Measurements from ENCODE around the gene DUSP8. TPM values are rescaled to one million over a fixed set of nuclear protein-coding genes. Genes with fewer than 3 reads are reported as not detected.

Gene DUSP8
- total RNA-seq, 2 donors from 2014 or later, result 21.8 to 33.9 TPM

- Histone ChIP-seq H3K36me3 (no peaks in the 10 kb centered on the region), H3K27ac (no peak overlapping the region), H3K4me3 (peak overlapping the region; percentile 58), H3K4me1 (peaks cover 4% of the 10 kb centered on the region), H3K9ac (ENCODE audit: low read depth in 2 of 2, low read length in 2 of 2) (peak overlapping the region; percentile 75 to 82), H3K9me3 (no peaks in the 10 kb centered on the region), H3K27me3 (no peaks in the 10 kb centered on the region)
- intact Hi-C loops (cut with DNase I), result no loop called here
- TF ChIP-seq CTCF (IDR thresholded peaks at IDR 0.05), result no peak
- DNase-seq, result peak; percentile 19
Observed at GRCh38 chr11:1570531-1570895, 1.6 kb downstream of the DUSP8 start.

DNA sequence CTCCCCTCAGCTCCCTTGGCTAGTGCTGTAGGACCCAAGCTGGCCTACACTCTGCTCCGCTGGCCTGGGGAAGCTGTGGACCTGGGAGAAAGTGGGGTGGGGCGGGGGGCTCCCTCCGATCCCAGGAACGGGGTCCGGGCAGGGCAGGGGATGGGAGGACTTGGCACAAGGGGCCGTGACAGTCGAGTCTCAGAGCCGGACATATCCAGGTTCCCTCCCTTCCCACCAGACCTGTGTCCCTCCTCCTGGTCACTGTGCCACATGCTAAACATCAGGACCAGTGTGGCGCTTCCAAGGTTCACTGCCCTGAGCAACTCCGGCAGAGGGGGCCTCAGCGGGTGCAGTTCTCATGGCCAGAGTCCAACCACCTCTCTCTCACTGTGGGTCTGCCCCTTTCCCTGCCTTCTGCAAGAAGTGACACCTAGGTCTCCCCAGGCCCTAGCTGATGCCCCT is 2.0 kb downstream of the DUSP8 start:
- Histone ChIP-seq H3K27me3 (no peaks in the 10 kb centered on the region), H3K4me1 (peaks cover 5% of the 10 kb centered on the region), H3K27ac (no peak overlapping the region), H3K36me3 (no peaks in the 10 kb centered on the region), H3K9ac (ENCODE audit: low read depth in 2 of 2, low read length in 2 of 2) (peak overlapping the region in 1 of 2 donors; percentile 82), H3K4me3 (peak overlapping the region; percentile 58), H3K9me3 (no peaks in the 10 kb centered on the region)
- intact Hi-C loops (cut with DNase I), result no loop called here
- TF ChIP-seq CTCF (IDR thresholded peaks at IDR 0.05), result no peak
- DNase-seq, result peak; percentile 23

DNA sequence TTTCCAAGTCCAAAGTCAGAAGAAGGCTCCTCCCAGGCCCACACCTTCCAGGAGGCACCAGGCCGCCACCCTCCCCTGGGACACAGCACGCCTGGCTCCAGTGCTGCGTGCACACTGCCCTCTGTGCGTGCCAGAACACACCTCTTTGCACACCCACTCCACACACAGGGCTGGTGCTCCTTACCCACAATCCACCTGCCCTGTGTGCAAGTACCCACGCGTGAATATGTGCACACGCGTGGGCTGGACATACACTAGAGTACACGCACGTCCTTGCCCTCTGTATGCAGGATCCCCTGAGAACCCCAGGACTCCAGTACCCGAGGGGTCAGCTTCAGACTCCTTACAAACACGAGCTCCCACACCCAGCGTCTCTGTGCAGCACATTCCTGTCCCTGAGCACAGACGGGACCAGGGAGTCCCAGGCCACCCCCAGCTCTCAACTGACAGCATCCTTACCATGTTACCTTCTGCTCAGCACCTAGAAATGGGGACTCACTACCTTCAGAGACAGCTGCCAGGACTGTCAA is 2.8 kb downstream of the DUSP8 start:
- intact Hi-C loops (cut with DNase I), result no loop called here
- TF ChIP-seq CTCF (IDR thresholded peaks at IDR 0.05), result no peak
- DNase-seq, result peak; percentile 82
- no peaks in the 10 kb centered on the region for H3K27me3 ChIP-seq
- no peaks in the 10 kb centered on the region for H3K9me3 ChIP-seq
- H3K4me1 ChIP-seq, result peaks cover 7% of the 10 kb centered on the region
- peak overlapping the region in 1 of 2 donors; percentile 82 for H3K9ac ChIP-seq (ENCODE audit: low read depth in 2 of 2, low read length in 2 of 2)
- H3K4me3 ChIP-seq, result no peak overlapping the region
- H3K36me3 ChIP-seq, result no peaks in the 10 kb centered on the region
- peak overlapping the region; percentile 17 for H3K27ac ChIP-seq

GRCh38 chr11:1568441-1568911 is 3.6 kb downstream of the DUSP8 start:
- Histone ChIP-seq H3K9me3 (no peaks in the 10 kb centered on the region), H3K9ac (ENCODE audit: low read depth in 2 of 2, low read length in 2 of 2) (peak overlapping the region; percentile 57 to 82), H3K27ac (peak overlapping the region; percentile 22), H3K4me1 (peaks cover 7% of the 10 kb centered on the region), H3K36me3 (no peaks in the 10 kb centered on the region), H3K27me3 (no peaks in the 10 kb centered on the region), H3K4me3 (no peak overlapping the region)
- intact Hi-C loops (cut with DNase I), result no loop called here
- peak; percentile 20 for DNase-seq
- no peak for TF ChIP-seq CTCF (IDR thresholded peaks at IDR 0.05)

GRCh38 chr11:1567721-1568100 is 4.4 kb downstream of the DUSP8 start:
- Histone ChIP-seq H3K9ac (ENCODE audit: low read depth in 2 of 2, low read length in 2 of 2) (peak overlapping the region in 1 of 2 donors; percentile 34), H3K4me1 (peaks cover 7% of the 10 kb centered on the region), H3K4me3 (no peak overlapping the region), H3K9me3 (no peaks in the 10 kb centered on the region), H3K27ac (no peak overlapping the region), H3K36me3 (no peaks in the 10 kb centered on the region), H3K27me3 (no peaks in the 10 kb centered on the region)
- TF ChIP-seq CTCF (IDR thresholded peaks at IDR 0.05), result no peak
- no peak for DNase-seq
- intact Hi-C loops (cut with DNase I), result no loop called here

Measured in colonic mucosa (tissue), 4 donors.